ENCODE data around the gene PLA2G6.
"Not testable (repeated sequence)": the region's sequence is repeated elsewhere in the genome, so short reads cannot be mapped to it uniquely, and the experiment has no call there.

Gene PLA2G6

DNA sequence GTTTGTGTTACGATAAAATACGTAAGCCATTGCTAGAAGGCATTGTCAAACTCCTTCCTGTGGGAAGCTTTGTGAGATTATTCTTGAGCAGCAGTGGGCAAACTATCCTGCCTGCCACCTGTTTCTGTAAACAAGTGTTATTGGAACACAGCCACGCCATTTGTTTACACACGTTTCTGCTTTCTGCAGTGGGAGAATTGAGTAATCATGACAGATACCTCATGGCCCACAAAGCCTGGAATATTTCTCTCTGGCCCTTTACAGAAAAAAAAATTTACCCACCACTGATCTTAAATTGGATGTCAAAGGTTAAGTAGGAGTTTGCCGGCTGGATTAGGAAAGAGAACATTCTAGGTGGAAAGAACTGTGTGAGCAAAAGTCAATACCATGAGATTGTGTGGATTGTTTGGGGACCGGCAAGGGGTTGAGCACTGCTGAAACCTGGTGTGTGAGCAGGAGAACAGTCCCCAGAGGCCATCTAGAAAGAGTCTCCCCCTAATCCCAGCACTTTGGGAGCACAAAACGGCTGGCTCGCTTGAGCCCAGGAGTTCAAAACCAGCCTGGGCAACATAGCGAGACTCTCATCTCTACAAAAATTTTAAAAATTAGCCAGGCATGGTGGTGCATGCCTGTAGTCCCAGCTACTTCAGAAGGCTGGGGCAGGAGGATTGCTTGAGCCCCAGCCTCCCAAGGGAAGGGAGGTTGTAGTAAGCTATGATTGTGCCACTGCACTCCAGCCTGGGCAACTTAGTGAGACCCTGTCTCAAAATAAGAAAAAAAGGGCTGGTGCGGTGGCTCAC is 6.0 kb upstream of the PLA2G6 start:
- no peak for DNase-seq

DNA sequence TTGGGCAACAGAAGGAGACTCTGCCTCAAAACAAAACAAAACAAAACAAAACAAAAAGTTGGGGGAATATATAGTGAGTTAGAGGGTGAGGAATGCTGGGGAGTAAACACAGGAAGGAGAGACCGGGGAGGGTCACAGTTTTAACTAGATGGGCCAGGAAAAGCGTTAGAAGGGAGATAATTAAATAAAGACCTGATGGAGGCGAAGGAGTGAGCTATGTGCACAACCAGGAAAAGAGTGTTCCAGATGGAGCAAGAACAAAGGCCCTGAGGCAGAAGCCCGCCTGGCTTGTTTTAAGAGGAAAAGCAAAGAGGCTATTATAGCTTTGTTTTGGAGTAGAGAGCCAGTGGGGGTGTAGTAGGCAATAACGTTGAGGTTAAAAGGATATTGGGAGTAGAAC is 4.8 kb upstream of the PLA2G6 start:
- DNase-seq = no peak

DNA sequence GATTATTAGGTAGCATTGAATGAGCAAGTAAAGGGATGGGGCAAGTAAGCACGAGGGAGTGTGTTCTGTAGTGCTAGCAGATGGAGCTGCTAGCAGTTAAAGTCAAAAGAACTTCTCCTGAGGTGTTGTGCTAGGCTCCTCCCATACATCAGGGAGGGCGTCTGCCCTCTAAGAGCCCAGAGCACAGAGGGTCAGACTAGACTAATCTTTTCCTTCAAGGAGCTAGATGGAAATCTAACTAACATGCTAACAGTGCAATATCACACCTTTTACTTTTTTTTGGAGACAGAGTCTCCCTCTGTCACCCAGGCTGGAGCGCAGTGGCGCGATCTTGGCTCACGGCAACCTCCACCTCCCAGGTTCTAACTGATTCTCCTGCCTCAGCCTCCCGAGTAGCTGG is 3.2 kb upstream of the PLA2G6 start:
- no peak for DNase-seq

DNA sequence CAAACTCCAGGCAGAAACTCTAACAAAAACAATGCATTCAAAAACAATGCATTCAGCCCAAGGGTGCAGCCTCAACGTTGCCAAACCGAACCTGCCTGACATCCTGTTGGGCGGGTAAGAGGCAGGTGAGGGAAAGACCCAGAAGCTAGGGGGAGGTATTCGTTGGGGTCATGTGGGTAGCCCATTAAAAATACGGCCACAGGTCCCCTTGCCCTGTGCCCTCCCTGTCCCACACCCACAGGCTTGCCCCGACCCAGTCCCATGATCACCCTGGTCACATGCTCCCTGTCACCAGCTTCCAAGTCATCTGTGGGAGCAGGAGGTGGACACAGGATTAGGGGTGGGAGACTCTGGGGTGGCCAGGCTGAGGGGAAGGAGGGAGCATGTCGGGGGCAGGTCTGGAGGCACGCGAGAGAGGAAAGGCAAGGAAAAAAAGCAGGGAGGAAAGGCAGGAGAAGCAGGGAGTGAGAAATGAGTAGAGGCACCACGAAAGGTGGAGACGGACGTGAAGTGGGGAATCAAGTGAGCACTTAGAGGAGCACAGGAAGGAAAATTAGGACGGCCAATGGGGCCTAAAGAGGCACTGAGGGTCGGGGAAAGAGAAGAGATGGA is 683 bp downstream of the PLA2G6 start:
- no peak for DNase-seq

DNA sequence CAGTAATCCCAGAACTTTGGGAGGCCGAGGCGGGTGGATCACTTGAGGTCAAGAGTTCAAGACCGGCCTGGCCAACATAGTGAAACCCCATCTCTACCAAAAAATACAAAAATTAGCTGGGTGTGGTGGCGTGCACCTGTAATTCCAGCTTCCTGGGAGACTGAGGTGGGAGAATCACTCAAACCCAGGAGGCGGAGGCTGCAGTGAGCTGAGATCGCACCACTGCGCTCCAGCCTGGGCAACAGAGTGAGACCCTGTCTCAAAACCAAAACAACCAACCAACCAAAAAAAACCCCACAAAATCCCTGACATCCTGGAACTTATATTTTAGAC is 3.1 kb downstream of the PLA2G6 start:
- not testable (repeated sequence) for DNase-seq

DNA sequence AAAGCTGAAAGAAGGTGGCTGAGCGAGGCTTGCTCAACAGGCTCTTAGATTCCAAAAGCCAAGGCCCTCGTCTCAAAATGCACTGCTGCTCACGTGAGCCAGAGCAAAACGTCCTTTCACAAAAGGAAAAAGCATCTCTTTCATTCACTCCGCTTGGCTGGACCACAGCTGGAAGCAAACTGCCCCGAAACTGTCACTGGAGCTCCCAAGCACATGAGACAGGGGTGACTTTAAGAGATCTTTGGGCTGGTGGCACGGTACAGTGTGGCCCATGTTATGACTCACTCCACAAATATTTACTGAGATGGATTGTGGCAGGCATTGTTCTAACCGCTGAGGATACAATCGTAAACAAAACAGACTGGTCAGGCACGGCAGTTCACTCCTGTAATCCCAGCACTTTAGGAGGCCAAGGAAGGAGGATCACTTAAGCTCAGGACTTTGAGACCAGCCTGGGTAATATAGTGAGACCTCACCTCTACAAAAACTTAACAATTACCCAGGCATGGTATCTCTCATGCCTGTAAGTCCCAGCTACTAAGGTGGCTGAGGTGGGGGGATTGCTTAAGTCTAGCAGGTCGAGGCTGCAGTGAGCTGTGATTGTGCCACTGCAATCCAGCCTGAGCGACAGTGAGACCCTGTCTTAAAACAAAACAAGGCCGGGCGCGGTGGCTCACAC is 3.6 kb downstream of the PLA2G6 start:
- peak; percentile 92 for DNase-seq

DNA sequence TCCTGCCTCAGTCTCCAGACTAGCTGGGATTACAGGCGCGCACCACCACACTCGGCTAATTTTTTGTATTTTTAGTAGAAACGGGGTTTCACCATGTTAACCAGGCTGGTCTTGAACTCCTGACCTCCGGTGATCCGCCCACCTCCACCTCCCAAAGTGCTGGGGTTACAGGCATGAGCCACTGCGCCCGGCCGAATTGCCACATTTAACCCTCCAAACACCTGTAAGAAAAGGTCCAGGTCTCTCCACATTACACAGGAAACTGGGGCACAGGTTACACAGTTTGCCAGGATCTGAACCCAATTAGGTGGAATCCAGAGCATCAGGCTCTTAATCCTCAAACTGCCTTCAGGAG is 4.1 kb downstream of the PLA2G6 start:
- not testable (repeated sequence) for DNase-seq

DNA sequence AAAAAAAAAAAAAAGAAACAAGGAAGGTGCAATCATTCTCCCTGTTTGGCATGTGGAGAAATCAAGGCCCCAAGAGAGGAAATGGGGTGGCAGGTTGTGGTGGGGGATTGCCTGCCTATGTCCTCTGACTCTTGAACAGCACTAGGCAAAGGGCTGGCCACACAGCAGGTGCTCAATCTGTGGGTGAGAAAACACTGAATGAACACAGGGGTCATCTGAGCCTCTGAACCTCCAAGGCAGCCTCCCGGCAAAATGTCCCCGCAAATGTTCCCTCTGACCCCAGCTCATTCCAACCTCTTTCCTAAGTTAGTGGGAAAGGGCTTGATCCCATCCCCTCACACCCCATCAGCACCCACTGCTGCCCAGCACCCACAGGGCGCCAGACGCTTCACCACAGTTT is 4.6 kb downstream of the PLA2G6 start:
- no peak for DNase-seq

DNA sequence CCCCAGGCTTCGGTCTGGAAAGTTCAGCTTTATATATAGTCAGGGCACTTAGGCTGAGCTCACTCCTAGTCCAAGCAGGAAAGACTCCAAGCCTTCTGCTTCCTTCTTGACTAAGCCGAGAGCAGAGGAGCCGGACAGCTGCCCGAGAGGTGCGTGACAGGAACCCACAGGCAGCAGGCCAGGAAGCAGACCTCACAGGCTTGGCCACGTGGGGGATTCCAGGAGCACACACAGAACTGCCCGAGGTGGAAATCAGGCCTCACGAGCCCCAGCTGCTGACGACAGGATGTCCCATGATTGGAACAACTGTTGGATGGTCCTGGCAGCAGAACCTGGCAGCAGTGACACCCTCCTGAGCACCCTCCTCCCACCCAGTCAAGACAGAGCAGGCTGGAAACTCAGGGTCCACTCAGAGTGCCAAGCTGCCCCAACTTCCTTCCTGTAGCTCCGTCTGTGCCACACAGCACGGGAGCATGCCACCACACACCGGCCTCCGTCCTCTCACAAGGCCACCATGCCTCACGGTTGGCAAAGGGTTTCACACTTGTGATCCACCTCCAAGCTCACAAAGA is 5.4 kb downstream of the PLA2G6 start:
- peak; percentile 86 for DNase-seq

DNA sequence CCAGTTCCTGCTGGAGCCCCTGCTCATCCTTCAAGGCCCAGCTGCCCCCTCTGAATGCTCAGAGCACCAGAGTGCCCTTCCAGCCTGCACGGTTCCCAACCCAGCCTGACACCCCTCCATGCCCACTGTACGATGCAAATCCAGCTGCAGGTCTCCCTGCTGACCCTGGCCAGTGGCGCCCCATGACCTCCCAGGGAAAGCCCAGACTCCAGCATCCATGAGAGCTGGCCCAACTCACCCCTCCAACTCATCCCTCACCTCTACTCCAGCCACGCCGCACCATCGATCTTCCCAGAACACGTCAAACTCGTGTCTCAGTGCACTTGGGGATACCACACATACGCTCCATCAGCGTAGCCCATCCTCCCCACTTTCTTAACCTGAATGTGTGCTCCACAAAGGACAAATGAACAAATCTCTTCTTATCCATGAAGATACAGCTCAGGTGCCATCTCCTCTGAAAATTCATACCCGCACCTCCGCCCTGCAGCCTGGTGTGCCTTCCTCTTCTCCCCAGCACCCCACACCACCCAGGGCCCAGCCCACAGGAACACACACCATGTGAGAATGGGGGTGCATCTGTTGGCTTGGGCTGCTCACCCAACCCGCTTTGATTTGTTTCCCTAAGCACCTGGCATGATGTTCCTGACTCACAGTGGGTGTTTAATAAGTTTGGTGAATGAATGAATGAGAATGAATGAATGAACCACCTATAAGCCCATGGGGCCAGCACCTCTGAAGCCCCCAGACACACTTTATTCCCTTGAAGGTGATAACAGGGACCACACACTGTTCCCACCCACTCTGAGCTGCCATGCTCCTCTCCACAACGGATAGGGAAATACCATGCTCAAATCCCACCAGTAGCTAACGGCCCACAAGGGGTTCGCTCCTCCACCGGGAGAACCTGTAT is 6.2 kb downstream of the PLA2G6 start:
- no peak for DNase-seq

DNA sequence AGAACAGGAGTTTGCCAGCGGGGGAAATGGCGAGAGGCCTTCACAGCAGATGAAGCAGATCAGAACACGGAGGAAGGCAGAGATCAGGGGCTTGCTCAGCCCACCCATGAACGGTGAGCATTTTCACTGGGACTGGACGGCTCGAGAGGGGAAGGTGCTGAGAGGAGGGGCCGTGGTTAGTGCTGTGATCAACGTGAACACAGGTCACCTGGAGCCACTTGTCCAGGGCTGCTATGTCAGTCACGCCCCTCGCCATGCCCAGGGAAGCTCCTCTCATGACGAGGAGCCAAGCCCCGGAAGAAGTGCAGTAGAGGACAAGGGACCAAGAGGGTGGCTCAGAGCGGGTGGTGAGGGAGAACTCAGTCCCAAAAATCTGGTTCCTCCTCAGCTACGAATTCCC is 7.0 kb downstream of the PLA2G6 start:
- DNase-seq = no peak

DNA sequence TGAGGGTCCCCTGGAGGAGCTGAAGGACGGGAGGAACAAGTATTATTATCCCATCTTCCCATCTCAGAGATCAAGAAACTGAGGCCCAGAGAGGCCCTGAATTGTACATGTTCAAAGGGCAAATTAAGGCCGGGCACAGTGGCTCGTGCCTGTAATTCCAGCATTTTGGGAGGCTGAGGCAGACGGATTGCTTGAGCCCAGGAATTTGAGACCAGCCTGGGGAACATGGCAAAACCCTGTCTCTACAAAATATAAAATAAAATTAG is 8.1 kb downstream of the PLA2G6 start:
- DNase-seq = no peak

DNA sequence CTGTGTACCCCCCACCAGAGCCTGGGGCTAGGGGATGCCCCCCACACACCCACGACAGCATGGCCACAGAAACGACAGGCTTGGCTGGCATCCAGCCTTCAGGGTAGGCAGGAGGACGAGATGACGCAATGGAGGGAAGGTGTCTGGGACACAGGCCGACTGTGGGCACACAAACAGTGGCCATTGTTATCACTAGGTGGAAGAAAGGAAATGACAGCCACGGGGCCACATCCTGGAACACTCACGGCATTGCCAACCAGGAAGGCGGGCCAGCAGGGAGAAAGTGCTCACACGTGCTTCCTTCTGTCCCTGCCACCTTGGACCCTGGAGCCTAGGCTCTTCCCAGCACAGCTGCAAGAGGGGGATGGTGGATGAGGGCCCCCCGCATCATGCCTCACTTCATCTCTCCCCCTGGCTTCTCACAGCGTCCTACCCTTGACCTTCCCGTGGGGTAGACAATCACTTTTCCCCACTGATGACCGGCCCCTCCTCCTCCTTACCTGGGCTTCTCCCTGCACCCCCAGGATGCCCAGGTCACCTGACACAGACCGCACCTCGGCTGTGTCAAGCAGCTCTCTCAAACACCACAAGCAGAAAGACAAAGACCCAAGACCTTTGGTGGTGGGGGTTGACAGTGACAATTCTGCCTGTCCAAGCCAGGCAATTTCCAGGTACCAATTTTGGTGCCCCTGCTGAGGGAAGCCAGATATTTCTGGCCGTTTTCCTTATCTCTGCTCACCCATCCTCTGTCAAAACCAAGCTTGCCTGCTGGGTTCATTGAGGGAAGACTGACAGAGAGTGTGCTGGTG is 8.6 kb downstream of the PLA2G6 start:
- DNase-seq = no peak

DNA sequence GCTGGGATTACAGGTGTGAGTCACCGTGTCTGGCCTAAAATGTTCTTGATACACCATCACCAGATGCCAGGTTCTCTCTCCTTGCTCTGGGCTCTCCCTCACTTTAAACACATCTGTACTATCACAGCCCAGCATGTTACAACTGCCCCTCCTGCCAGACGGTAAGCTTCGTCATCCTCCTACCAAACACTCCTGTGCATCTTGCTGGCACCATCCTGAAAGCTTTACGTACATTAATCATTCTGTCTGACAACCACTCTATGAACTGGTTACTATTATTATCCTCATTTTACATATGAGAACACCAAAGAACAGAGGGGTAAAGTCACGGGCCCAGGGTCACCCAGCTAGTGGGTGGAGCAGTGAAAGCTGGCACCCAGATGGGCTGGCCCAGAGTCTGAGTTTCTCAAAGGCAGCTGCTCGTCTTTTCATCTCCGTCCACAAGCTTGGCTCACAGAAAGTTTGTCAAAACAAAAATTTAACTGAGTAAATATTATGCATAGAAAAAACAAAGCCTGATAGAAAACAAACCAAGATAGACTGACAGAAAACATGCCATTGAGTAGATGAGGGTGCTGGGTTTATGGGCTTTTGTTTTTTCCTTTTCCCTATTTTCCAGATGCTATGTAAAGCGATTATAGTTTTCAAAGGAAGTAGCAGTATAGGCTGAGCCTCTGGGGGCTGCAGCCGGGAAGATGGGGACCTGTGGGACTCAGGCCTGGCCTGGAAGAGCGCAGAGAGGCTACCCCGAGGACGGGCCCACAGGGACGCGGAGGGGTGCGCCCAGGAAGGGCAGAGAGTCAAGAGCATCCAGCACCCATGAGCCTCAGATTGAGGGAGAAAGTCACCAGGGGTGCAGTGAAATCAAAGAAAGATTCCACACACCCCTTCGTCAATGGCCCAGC is 9.5 kb downstream of the PLA2G6 start:
- no peak for DNase-seq

DNA sequence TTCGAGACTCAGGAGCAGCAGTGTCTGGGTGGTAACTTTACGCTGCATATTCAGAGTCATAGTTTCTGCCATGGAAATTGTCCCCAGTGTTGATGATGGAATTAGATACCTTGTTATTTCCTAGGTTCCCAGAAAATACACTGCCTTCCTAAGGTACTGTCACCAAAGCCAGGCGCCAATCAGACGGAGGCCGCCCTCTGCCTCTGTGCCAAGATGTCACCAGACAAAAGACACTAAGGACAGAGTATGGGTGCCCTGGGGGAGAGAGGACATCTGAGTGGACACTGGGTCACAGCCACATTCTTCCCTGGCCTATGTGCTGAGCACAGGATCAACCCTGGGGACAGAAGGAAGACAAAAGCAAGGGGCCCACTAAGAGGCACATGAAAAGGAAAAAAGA is 11.2 kb downstream of the PLA2G6 start:
- DNase-seq = no peak

DNA sequence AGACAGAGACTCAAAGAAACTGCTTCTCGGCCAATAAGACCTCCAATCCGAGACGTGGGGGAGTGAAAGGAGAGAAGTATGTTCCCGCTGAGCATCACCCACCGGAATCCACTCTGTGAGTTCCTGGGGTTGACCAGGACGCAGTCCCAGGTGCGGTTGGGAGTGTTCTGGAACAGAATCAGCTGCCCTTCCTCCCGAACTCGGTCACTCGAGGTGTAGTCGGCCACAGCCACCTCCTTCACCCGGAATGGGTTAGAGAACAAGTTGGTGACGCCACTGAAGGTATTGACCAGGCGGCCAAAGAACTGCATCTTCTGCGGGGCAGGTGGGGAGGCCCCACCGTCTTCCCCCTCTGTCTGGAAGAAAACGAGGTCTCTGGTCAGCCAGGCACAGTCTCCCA is 12.5 kb downstream of the PLA2G6 start:
- DNase-seq = no peak

DNA sequence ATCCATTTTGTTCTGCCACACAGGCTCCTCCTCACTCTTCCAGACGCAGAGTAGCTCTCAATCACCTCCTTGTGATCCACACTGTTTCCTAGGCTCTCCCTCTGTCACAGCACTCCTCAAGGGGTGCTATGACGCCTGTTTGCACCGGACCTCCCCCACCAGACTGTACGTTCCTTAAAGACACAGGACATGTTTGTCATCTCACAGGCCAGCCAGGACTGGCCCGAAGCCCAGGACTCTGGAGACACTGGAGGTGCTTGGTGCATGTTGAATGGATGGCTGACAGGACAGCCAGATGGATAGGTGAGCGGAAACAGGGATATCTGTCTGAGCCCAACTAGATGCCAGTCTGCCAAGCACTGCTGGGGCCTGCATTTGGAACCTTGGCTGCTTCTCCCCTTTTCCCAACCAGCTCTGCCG is 13.6 kb downstream of the PLA2G6 start:
- no peak for DNase-seq

DNA sequence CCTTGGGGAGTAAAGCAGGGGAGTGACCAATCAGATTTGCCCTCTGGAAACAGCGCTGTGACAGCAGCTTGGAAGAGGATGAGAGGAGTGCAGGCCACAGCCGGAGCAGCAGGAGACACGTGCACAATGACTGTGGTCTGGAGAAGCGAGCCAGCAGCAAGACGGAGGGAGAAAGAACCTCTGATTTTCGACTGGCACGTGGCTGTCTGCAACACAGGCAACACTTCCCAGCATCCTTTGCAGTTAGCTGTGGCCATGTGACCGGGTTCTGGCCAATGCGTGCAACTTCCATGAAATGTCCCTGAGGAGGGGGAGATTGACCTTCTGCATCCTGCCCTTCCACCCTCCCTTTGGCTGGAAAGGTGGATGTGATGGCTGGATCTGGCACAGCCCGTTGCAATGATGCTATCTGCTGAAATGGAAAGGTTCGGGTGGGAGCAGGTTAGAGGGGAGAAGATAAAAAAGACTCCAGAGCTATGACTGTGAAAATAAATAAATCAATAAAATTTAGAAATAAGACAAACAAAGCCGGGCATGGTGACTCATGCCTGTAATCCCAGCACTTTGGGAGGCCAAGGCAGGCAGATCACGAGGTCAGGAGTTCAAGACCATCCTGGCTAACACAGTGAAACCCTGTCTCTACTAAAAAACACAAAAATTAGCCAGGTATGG is 15.6 kb downstream of the PLA2G6 start:
- no peak for DNase-seq

DNA sequence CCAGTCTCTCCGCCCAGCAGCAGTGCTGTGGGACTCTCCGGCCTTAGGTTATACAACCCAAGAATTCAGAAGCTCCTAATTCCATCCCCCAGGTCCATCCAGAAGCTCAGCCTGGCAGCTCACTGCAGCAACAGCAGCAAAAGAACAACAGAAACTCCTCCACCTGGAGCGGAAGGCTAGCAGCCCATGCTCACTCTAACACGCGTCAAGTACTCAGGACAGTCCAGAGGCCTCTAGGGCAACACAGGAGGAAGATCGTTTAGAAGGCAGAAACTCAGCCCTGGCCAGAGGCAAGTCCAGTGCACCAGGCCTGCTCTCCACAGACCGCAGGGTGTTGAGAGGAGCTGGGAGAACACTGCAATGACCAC is 17.1 kb downstream of the PLA2G6 start:
- no peak for DNase-seq

DNA sequence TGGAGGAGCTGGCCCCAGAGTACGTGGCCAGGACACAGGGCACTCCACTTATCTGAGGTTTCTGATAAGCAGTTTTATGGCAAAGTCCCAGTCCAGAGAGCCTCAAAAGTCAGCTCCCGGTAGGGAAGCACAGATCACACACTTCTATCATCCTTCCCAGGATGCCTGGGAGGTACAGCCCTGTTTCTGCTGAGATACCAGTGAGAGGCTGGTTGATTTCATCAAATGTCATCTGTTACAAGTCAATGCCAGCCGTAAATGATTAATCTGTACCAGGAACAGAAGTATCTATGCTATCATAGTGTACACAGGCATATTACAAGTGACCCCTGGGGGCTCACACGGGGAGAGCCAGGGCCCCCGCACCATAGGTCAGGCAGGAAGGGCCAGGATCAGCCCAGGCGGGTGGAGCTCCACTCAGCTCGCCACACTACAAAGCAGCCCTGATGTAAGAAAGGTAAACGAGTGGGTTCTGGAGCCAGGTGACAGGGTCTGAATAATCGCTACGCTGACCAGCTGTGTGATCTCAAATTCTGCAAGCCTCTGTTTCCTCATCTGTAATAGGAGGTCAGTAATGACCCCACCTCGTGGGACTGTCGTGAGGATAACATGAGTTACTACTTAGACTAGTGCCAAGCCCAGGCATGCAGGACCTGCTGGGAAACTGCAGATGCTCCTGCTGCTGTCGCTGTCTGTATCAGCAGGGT is 17.6 kb downstream of the PLA2G6 start:
- no peak for DNase-seq
